H1 (cell line): ENCODE results near the gene PHEX. TPM values are rescaled to one million over a fixed set of nuclear protein-coding genes. Genes with fewer than 3 reads are reported as not detected.
A peak's percentile ranks its signal among the peaks of the same experiment; 100 is the strongest.

Source experiments
- CTCF ChIA-PET: fragments of 300-600 bp; sonication (Branson Sonifier 250); formaldehyde crosslinking; loops from one replicate; lab custom pipeline; 2021; ENCODE audit not compliant: partially characterized antibody; lab: Charles Lee
- POLR2A ChIA-PET: fragments of 300-600 bp; sonication (Branson Sonifier 250); formaldehyde crosslinking; loops from one replicate; lab custom pipeline; 2021; ENCODE audit warnings: inconsistent platforms; ENCODE audit not compliant: partially characterized antibody; lab: Charles Lee
- DNase-seq, 2 experiments: peaks; one replicate each; pipeline versions ENCODE4 v3.0.0 to v3.0.0-alpha.2; 2010 to 2022; ENCODE audit warnings: low spot score in 2 of 2, low read depth in 1 of 2, mixed read lengths in 1 of 2
- FAIRE-seq: peaks from 2 replicates; lab custom pipeline; 2011; peaks lifted over from hg19 to GRCh38; lab: Jason Lieb, UNC
- H2AFZ ChIP-seq: 2 replicates; pipeline ENCODE4 v1.8.1; 2012; ENCODE audit warnings: low read length, inconsistent platforms
- H2AK5ac ChIP-seq: 2 replicates; pipeline ENCODE4 v1.6.1; 2013; ENCODE audit warnings: low read depth, low read length
- H2BK120ac ChIP-seq: replicated peaks from 2 replicates; pipeline ENCODE3; 2013; ENCODE audit warnings: low read depth, low read length, inconsistent platforms
- H2BK12ac ChIP-seq: 2 replicates; pipeline ENCODE4 v1.6.1; 2013; ENCODE audit warnings: low read depth, low read length
- H2BK15ac ChIP-seq: 2 replicates; pipeline ENCODE4 v1.6.1; 2013; ENCODE audit warnings: low read length
- H2BK20ac ChIP-seq: 2 replicates; pipeline ENCODE4 v1.6.1; 2013; ENCODE audit warnings: low read length
- H2BK5ac ChIP-seq: 2 replicates; pipeline ENCODE4 v1.6.1; 2013; ENCODE audit warnings: low read depth, low read length
- H3K14ac ChIP-seq: 2 replicates; pipeline ENCODE4 v1.6.1; 2013; ENCODE audit warnings: inconsistent platforms; ENCODE audit not compliant: insufficient read length
- H3K18ac ChIP-seq: 2 replicates; pipeline ENCODE4 v1.6.1; 2013; ENCODE audit warnings: low read length; ENCODE audit errors: extremely low read depth
- H3K23ac ChIP-seq: 2 replicates; pipeline ENCODE4 v1.6.1; 2013; ENCODE audit warnings: inconsistent platforms; ENCODE audit not compliant: insufficient read length
- H3K23me2 ChIP-seq: 2 replicates; pipeline ENCODE4 v1.6.1; 2013; ENCODE audit warnings: low read depth, low read length
- H3K27ac ChIP-seq: 2 replicates; pipeline ENCODE4 v1.6.1; 2011; ENCODE audit warnings: low read depth, low read length, inconsistent platforms
- H3K27me3 ChIP-seq, 4 experiments: replicated peaks in 1 of 4; 1 replicate in 1 of 4; 2 replicates in 3 of 4; pipeline versions ENCODE4 v1.6.1 to v1.8.1; 2011 to 2013; ENCODE audit warnings: low read length in 3 of 4, mild to moderate bottlenecking in 3 of 4, inconsistent platforms in 2 of 4, mixed read lengths in 2 of 4, moderate library complexity in 1 of 4; ENCODE audit not compliant: control insufficient read depth in 3 of 4, insufficient read depth in 3 of 4; ENCODE audit errors: extremely low read depth in 1 of 4
- H3K36me3 ChIP-seq, 4 experiments: 2 replicates each; pipeline versions ENCODE4 v1.6.1 to v1.8.1; 2011 to 2013; ENCODE audit warnings: mild to moderate bottlenecking in 4 of 4, low read length in 3 of 4, moderate library complexity in 2 of 4, control low read depth in 1 of 4, inconsistent platforms in 1 of 4; ENCODE audit not compliant: insufficient read depth in 4 of 4, control insufficient read depth in 2 of 4
- H3K4ac ChIP-seq: replicated peaks from 2 replicates; pipeline ENCODE3; 2013; ENCODE audit warnings: low read length, low read depth, mixed read lengths, inconsistent platforms; ENCODE audit not compliant: insufficient read length
- H3K4me1 ChIP-seq, 4 experiments: replicated peaks in 1 of 4; 1 replicate in 1 of 4; 2 replicates in 3 of 4; pipeline versions ENCODE4 v1.6.1 to v1.8.1; 2011 to 2013; ENCODE audit warnings: low read length in 3 of 4, inconsistent platforms in 2 of 4, mixed read lengths in 1 of 4; ENCODE audit not compliant: insufficient read depth in 4 of 4, control insufficient read depth in 3 of 4
- H3K4me2 ChIP-seq, 2 experiments: 2 replicates each; pipeline versions ENCODE4 v1.6.1 to v1.8.1; 2011 to 2013; ENCODE audit warnings: low read depth in 2 of 2, low read length in 2 of 2, control low read depth in 1 of 2, inconsistent platforms in 1 of 2, mild to moderate bottlenecking in 1 of 2; ENCODE audit not compliant: insufficient read depth in 1 of 2
- H3K4me3 ChIP-seq, 4 experiments: fragments of 200-600, 300-600 bp in 1 of 4; sonication (generic), shearing (Covaris generic), sonication (Bioruptor Twin) in 1 of 4; 2 replicates each; pipeline versions ENCODE4 v1.5.1 to v1.8.1; 2011 to 2016; ENCODE audit warnings: low read length in 4 of 4, low read depth in 3 of 4, control low read depth in 2 of 4, inconsistent platforms in 2 of 4, mild to moderate bottlenecking in 2 of 4, mixed read lengths in 1 of 4, moderate library complexity in 1 of 4; ENCODE audit not compliant: insufficient read depth in 2 of 4; ENCODE audit errors: extremely low read depth in 1 of 4
- H3K56ac ChIP-seq: replicated peaks from 2 replicates; pipeline ENCODE3; 2013; ENCODE audit warnings: low read depth, mild to moderate bottlenecking, mixed read lengths, low read length, inconsistent platforms; ENCODE audit not compliant: insufficient read length
- H3K79me1 ChIP-seq: 2 replicates; pipeline ENCODE4 v1.6.1; 2013; ENCODE audit warnings: low read depth, low read length, control low read depth
- H3K79me2 ChIP-seq, 2 experiments: 2 replicates each; pipeline versions ENCODE4 v1.6.1 to v1.8.1; 2012 to 2013; ENCODE audit warnings: low read length in 2 of 2, mild to moderate bottlenecking in 2 of 2, inconsistent platforms in 1 of 2; ENCODE audit not compliant: insufficient read depth in 2 of 2, control insufficient read depth in 1 of 2
- H3K9ac ChIP-seq, 4 experiments: replicated peaks in 1 of 4; 1 replicate in 1 of 4; 2 replicates in 3 of 4; pipeline versions ENCODE4 v1.6.1 to v1.8.1; 2011 to 2013; ENCODE audit warnings: low read depth in 3 of 4, low read length in 3 of 4, control low read depth in 2 of 4, mild to moderate bottlenecking in 2 of 4, moderate library complexity in 2 of 4, inconsistent platforms in 1 of 4; ENCODE audit errors: extremely low read depth in 1 of 4
- H3K9me3 ChIP-seq, 2 experiments: 2 replicates each; pipeline versions ENCODE4 v1.6.1 to v1.8.1; 2012 to 2013; ENCODE audit warnings: mild to moderate bottlenecking in 2 of 2, moderate library complexity in 2 of 2, control low read depth in 1 of 2, inconsistent platforms in 1 of 2, low read depth in 1 of 2, low read length in 1 of 2, mixed read lengths in 1 of 2; ENCODE audit not compliant: insufficient read depth in 2 of 2
- H4K20me1 ChIP-seq, 2 experiments: replicated peaks in 1 of 2; 2 replicates each; pipeline versions ENCODE3 to v1.8.1; 2011 to 2013; ENCODE audit warnings: inconsistent platforms in 2 of 2, low read length in 2 of 2, mild to moderate bottlenecking in 1 of 2; ENCODE audit not compliant: insufficient read depth in 2 of 2, control insufficient read depth in 1 of 2
- H4K5ac ChIP-seq: 2 replicates; pipeline ENCODE4 v1.6.1; 2013; ENCODE audit warnings: low read length, low read depth, mixed read lengths, inconsistent platforms; ENCODE audit not compliant: insufficient read length
- H4K8ac ChIP-seq: 2 replicates; pipeline ENCODE4 v1.8.0; 2013; ENCODE audit warnings: mild to moderate bottlenecking, moderate library complexity, low read length, inconsistent platforms; ENCODE audit not compliant: insufficient read depth; ENCODE audit errors: extremely low read depth
- H4K91ac ChIP-seq: replicated peaks from 2 replicates; pipeline ENCODE3; 2013; ENCODE audit warnings: low read length, mixed read lengths, inconsistent platforms; ENCODE audit not compliant: insufficient read length
- RAD21 ChIP-seq, 2 experiments: IDR thresholded peaks in 1 of 2; conservative IDR thresholded peaks in 1 of 2; 2 replicates each; pipeline ENCODE4 v1.6.1; 2011; ENCODE audit warnings: low read depth in 2 of 2, low read length in 2 of 2, improper control_type of control experiment in 1 of 2, inconsistent platforms in 1 of 2, mild to moderate bottlenecking in 1 of 2, moderate library complexity in 1 of 2
- TCF12 ChIP-seq: IDR thresholded peaks from 2 replicates; pipeline ENCODE4 v1.6.1; 2011; ENCODE audit warnings: low read depth, mild to moderate bottlenecking, low read length
- WGBS, 2 experiments: shearing (Covaris generic) in 1 of 2; methylation state at CpG; one replicate each; pipeline versions ENCODE4 v1.1.6 to v1.1.7; 2013 to 2015; ENCODE audit warnings: low lambda C conversion rate in 2 of 2, mixed read lengths in 2 of 2, inconsistent platforms in 1 of 2, low coverage in 1 of 2, missing lambda C conversion rate in 1 of 2; ENCODE audit not compliant: insufficient replicate concordance in 2 of 2, insufficient coverage in 1 of 2, insufficient read length in 1 of 2; ENCODE audit errors: extremely low coverage in 1 of 2, missing lambda C conversion rate in 1 of 2; 5-methylcytosine and 5-hydroxymethylcytosine counted together
- polyA plus RNA-seq, 7 experiments: library from polyadenylated mRNA; depleted of rRNA in 3 of 7; stranded (reverse) in 5 of 7; unstranded in 2 of 7; fragments of >200 nt in 5 of 7; fragments of 200-250 nt in 2 of 7; gene quantifications; 1 replicate in 5 of 7; 2 replicates in 1 of 7; 4 replicates in 1 of 7; pipeline versions ENCODE4 v1.2.1 to v1.2.3, GENCODE V29; 2011 to 2013; ENCODE audit warnings: missing spikeins in 2 of 7, mixed read lengths in 2 of 7
- total RNA-seq: library from RNA; stranded (reverse); fragmentation: NEBNext Ultra II Directional; extraction: Animal tissue kit (Norgen Biotek cat#: 25700); gene quantifications from 2 replicates; pipeline ENCODE4 v1.2.1, GENCODE V29; 2021
- TF ChIP-seq, protein P1 (sequence below), 3 experiments: IDR thresholded peaks; 1 replicate in 2 of 3; 2 replicates in 1 of 3; pipeline versions ENCODE4 v1.5.1 to v1.6.1; 2011; ENCODE audit warnings: low read length in 3 of 3, mild to moderate bottlenecking in 3 of 3, inconsistent platforms in 2 of 3, low read depth in 1 of 3, moderate library complexity in 1 of 3; ENCODE audit not compliant: insufficient read depth in 1 of 3; ENCODE audit errors: control extremely low read depth in 1 of 3

The PHEX gene
- total and polyA plus RNA-seq, 2 of the 8 experiments (the other 6 are each of a cell fraction or from before 2014, with no cell fraction given), result 0.03 to 0.11 TPM

- Histone ChIP-seq H2BK20ac (no peak overlapping the region), H3K4me3 (no peak overlapping the region), H2BK120ac (no peak overlapping the region), H3K36me3 (no peaks in the 10 kb centered on the region), H4K91ac (no peak overlapping the region), H3K23ac (no peak overlapping the region), H3K27me3 (no peaks in the 10 kb centered on the region), H3K79me1 (no peaks in the 10 kb centered on the region), H3K9me3 (no peaks in the 10 kb centered on the region), H4K5ac (no peak overlapping the region), H3K4me1 (peaks cover 0 to 4% (median 0%) of the 10 kb centered on the region in 4 experiments; a peak in 1 of 7 replicates), H3K14ac (no peak overlapping the region), H3K27ac (no peak overlapping the region), H4K20me1 (no peaks in the 10 kb centered on the region), H4K8ac (no peak overlapping the region), H3K9ac (no peak overlapping the region), H2AK5ac (no peak overlapping the region), H3K4ac (no peak overlapping the region), H3K23me2 (no peaks in the 10 kb centered on the region), H3K79me2 (no peaks in the 10 kb centered on the region), H3K4me2 (peak overlapping the region in 1 of 2 experiments; percentile 8; a peak in 1 of 4 replicates), H2BK12ac (peak overlapping the region; percentile 43; the same call in 1 of the 2 replicates), H2BK15ac (no peak overlapping the region), H3K56ac (no peak overlapping the region), H2AFZ (peak overlapping the region; percentile 98), H3K18ac (no peak overlapping the region), H2BK5ac (peak overlapping the region; percentile 60; the same call in 1 of the 2 replicates)
- CTCF ChIA-PET, result interaction anchor here (0.5 to 2.5 kb wide), 29 partner anchors 9 to 1218 kb away, joined by 3 to 8 read pairs (median 4); no protein-coding TSS in a partner anchor
- no peak for DNase-seq
- POLR2A ChIA-PET, result interaction anchor here (0.6 kb wide), 1 partner anchor 124 kb away, joined by 4 read pairs; no protein-coding TSS in a partner anchor
- peak; percentile 32 for FAIRE-seq
- TF ChIP-seq, protein P1, sequence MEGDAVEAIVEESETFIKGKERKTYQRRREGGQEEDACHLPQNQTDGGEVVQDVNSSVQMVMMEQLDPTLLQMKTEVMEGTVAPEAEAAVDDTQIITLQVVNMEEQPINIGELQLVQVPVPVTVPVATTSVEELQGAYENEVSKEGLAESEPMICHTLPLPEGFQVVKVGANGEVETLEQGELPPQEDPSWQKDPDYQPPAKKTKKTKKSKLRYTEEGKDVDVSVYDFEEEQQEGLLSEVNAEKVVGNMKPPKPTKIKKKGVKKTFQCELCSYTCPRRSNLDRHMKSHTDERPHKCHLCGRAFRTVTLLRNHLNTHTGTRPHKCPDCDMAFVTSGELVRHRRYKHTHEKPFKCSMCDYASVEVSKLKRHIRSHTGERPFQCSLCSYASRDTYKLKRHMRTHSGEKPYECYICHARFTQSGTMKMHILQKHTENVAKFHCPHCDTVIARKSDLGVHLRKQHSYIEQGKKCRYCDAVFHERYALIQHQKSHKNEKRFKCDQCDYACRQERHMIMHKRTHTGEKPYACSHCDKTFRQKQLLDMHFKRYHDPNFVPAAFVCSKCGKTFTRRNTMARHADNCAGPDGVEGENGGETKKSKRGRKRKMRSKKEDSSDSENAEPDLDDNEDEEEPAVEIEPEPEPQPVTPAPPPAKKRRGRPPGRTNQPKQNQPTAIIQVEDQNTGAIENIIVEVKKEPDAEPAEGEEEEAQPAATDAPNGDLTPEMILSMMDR (IDR thresholded peaks at IDR 0.05; ENCODE audit: control extremely low read depth in 1 of 3, insufficient read depth in 1 of 3, low read depth in 1 of 3, low read length in 3 of 3), result peak in 1 of 3 experiments; percentile 37; a peak in 1 of 4 replicates
- peak; percentile 60 to 67; a peak in 3 of 4 replicates for TF ChIP-seq RAD21 (IDR thresholded peaks at IDR 0.05 in 1 of 2, conservative IDR thresholded peaks at IDR 0.05 in 1 of 2; ENCODE audit: low read depth in 2 of 2, low read length in 2 of 2)
- TF ChIP-seq TCF12, result no peak
- 31% methylated on average over 11 of the region's 11 CpGs; no CpG with 5 or more reads in 1 of the 2 experiments for WGBS, 2 experiments
These were observed 104.0 kb downstream of the PHEX start for GRCh38 chrX:22135994-22136684.
